Endodermal cell (in vitro differentiated cells): ENCODE data around the gene VSTM2B. TPM values are rescaled to one million over a fixed set of nuclear protein-coding genes. Genes with fewer than 3 reads are reported as not detected.

Source experiments
- DNase-seq: peaks from one replicate; pipeline ENCODE4 v3.0.0-alpha.2; 2017
- H3K27ac ChIP-seq: 2 replicates; pipeline ENCODE4 v1.5.1; 2013; ENCODE audit warnings: mild to moderate bottlenecking, low read depth, low read length, moderate library complexity
- H3K27me3 ChIP-seq: 2 replicates; pipeline ENCODE4 v1.6.1; 2013; ENCODE audit warnings: mild to moderate bottlenecking, low read length, moderate library complexity; ENCODE audit not compliant: insufficient read depth, control insufficient read depth, poor library complexity, severe bottlenecking
- H3K36me3 ChIP-seq: 2 replicates; pipeline ENCODE4 v1.7.0; 2013; ENCODE audit warnings: mild to moderate bottlenecking, low read length, moderate library complexity; ENCODE audit not compliant: control insufficient read depth, insufficient read depth
- H3K4me1 ChIP-seq: one replicate; pipeline ENCODE4 v1.7.0; 2013; ENCODE audit warnings: low read length; ENCODE audit not compliant: control insufficient read depth, insufficient read depth
- H3K4me3 ChIP-seq: 2 replicates; pipeline ENCODE4 v1.5.1; 2013; ENCODE audit warnings: mild to moderate bottlenecking, low read length, moderate library complexity
- H3K9ac ChIP-seq: 2 replicates; pipeline ENCODE4 v1.6.1; 2013; ENCODE audit warnings: mild to moderate bottlenecking, low read length, moderate library complexity; ENCODE audit not compliant: poor library complexity, severe bottlenecking; ENCODE audit errors: extremely low read depth
- H3K9me3 ChIP-seq: 2 replicates; pipeline ENCODE4 v1.6.1; 2013; ENCODE audit warnings: mild to moderate bottlenecking, low read length, moderate library complexity; ENCODE audit not compliant: control insufficient read depth
- H3K27ac Mint-ChIP-seq: 2 replicates; pipeline ENCODE4 v1.8.0; 2020; ENCODE audit warnings: mixed read lengths
- H3K27me3 Mint-ChIP-seq: 2 replicates; pipeline ENCODE4 v1.8.0; 2021; ENCODE audit warnings: mild to moderate bottlenecking, mixed read lengths; ENCODE audit not compliant: insufficient read depth
- H3K36me3 Mint-ChIP-seq: 2 replicates; pipeline ENCODE4 v1.8.0; 2020; ENCODE audit warnings: low read depth, mixed read lengths
- H3K4me1 Mint-ChIP-seq: 2 replicates; pipeline ENCODE4 v1.8.0; 2020; ENCODE audit warnings: mixed read lengths
- H3K4me3 Mint-ChIP-seq: 2 replicates; pipeline ENCODE4 v1.8.0; 2020; ENCODE audit warnings: mild to moderate bottlenecking, moderate library complexity, mixed read lengths
- H3K9me3 Mint-ChIP-seq: 2 replicates; pipeline ENCODE4 v1.8.0; 2020; ENCODE audit warnings: mild to moderate bottlenecking, mixed read lengths
- CTCF ChIP-seq: fragments of 200-600 bp; sonication (generic); conservative IDR thresholded peaks from 2 replicates; pipeline ENCODE4 v1.5.0; 2021; ENCODE audit warnings: antibody characterized with exemption, mild to moderate bottlenecking
- WGBS, 2 experiments: methylation state at CpG; one replicate each; pipeline versions ENCODE4 v1.1.5 to v1.1.7; 2013; ENCODE audit warnings: missing lambda C conversion rate in 2 of 2, mixed read lengths in 1 of 2; ENCODE audit not compliant: insufficient coverage in 1 of 2, insufficient read length in 1 of 2; 5-methylcytosine and 5-hydroxymethylcytosine counted together
- total RNA-seq, 2 donors: library from RNA; stranded (reverse); fragmentation: NEBNext Ultra II Directional in 1 of 2; extraction: Animal tissue kit (Norgen Biotek cat#: 25700) in 1 of 2; gene quantifications; 2 replicates in 1 of 2; 3 replicates in 1 of 2; pipeline ENCODE4 v1.2.1, GENCODE V29; 2021

VSTM2B gene
- total RNA-seq, 2 donors from 2014 or later: 0.18 TPM; not detected in 1

GRCh38 chr19:29537601-29538000, 11.8 kb downstream of the VSTM2B start:
- no peak for DNase-seq

GRCh38 chr19:29538146-29538545, 12.4 kb downstream of the VSTM2B start:
- no peak overlapping the region for H3K9ac ChIP-seq
- no peak overlapping the region for H3K27ac ChIP-seq
- no peak overlapping the region for H3K4me3 Mint-ChIP-seq
- H3K36me3 Mint-ChIP-seq: no peaks in the 10 kb centered on the region
- no peaks in the 10 kb centered on the region for H3K4me1 ChIP-seq
- no peak for TF ChIP-seq CTCF
- WGBS, 2 experiments: 94 to 95% methylated on average over 12 of the region's 12 CpGs
- no peaks in the 10 kb centered on the region for H3K9me3 ChIP-seq
- no peaks in the 10 kb centered on the region for H3K4me1 Mint-ChIP-seq
- no peaks in the 10 kb centered on the region for H3K9me3 Mint-ChIP-seq
- H3K36me3 ChIP-seq: no peaks in the 10 kb centered on the region
- no peak for DNase-seq
- H3K27ac Mint-ChIP-seq: no peak overlapping the region
- peaks cover 23% of the 10 kb centered on the region for H3K27me3 Mint-ChIP-seq
- no peak overlapping the region for H3K4me3 ChIP-seq
- peaks cover 20% of the 10 kb centered on the region for H3K27me3 ChIP-seq

More at GRCh38 chr19:29537601-29538000, 11.8 kb downstream of the VSTM2B start:
- H3K4me3 Mint-ChIP-seq: no peak overlapping the region
- no peaks in the 10 kb centered on the region for H3K4me1 ChIP-seq
- no peaks in the 10 kb centered on the region for H3K9me3 Mint-ChIP-seq
- no peaks in the 10 kb centered on the region for H3K36me3 ChIP-seq
- TF ChIP-seq CTCF: no peak
- no peak overlapping the region for H3K27ac ChIP-seq
- H3K9ac ChIP-seq: no peak overlapping the region
- no peaks in the 10 kb centered on the region for H3K9me3 ChIP-seq
- no peaks in the 10 kb centered on the region for H3K36me3 Mint-ChIP-seq
- 93 to 96% methylated on average over 6 to 11 of the region's 11 CpGs for WGBS, 2 experiments
- H3K27me3 Mint-ChIP-seq: peaks cover 27% of the 10 kb centered on the region
- H3K4me1 Mint-ChIP-seq: no peaks in the 10 kb centered on the region
- no peak overlapping the region for H3K27ac Mint-ChIP-seq
- no peak overlapping the region for H3K4me3 ChIP-seq
- peaks cover 21% of the 10 kb centered on the region for H3K27me3 ChIP-seq

- Histone ChIP-seq H3K27ac (no peak overlapping the region), H3K4me1 (no peaks in the 10 kb centered on the region), H3K9me3 (no peaks in the 10 kb centered on the region), H3K27me3 (peaks cover 20% of the 10 kb centered on the region), H3K4me3 (no peak overlapping the region), H3K9ac (no peak overlapping the region), H3K36me3 (no peaks in the 10 kb centered on the region)
- no peaks in the 10 kb centered on the region for H3K4me1 Mint-ChIP-seq
- 82% methylated on average over 2 of the region's 3 CpGs; no CpG with 5 or more reads in 1 of the 2 experiments for WGBS, 2 experiments
- H3K9me3 Mint-ChIP-seq: no peaks in the 10 kb centered on the region
- no peak overlapping the region for H3K27ac Mint-ChIP-seq
- no peak overlapping the region for H3K4me3 Mint-ChIP-seq
- DNase-seq: no peak
- no peaks in the 10 kb centered on the region for H3K36me3 Mint-ChIP-seq
- peaks cover 19% of the 10 kb centered on the region for H3K27me3 Mint-ChIP-seq
- TF ChIP-seq CTCF: no peak
Measured at GRCh38 chr19:29538651-29539050, 12.9 kb downstream of the VSTM2B start.
